Muscle layer of colon (tissue), 2 donors: ENCODE measurements around the gene EPN3.

Experiments
- H3K27ac ChIP-seq: one replicate; pipeline ENCODE4 v1.7.0; 2013; ENCODE audit warnings: low read depth, mild to moderate bottlenecking, low read length, moderate library complexity
- H3K27me3 ChIP-seq, 2 donors: one replicate each; pipeline ENCODE4 v1.7.0; 2013; ENCODE audit warnings: low read length in 2 of 2, mild to moderate bottlenecking in 2 of 2; ENCODE audit not compliant: insufficient read depth in 2 of 2, control insufficient read depth in 1 of 2
- H3K36me3 ChIP-seq: one replicate; pipeline ENCODE4 v1.7.0; 2013; ENCODE audit warnings: mild to moderate bottlenecking, low read length; ENCODE audit not compliant: insufficient read depth
- H3K4me1 ChIP-seq: one replicate; pipeline ENCODE4 v1.7.0; 2013; ENCODE audit warnings: mild to moderate bottlenecking, low read length; ENCODE audit not compliant: insufficient read depth
- H3K4me3 ChIP-seq, 2 donors: one replicate each; pipeline ENCODE4 v1.7.0; 2013; ENCODE audit warnings: low read length in 2 of 2, low read depth in 1 of 2, mild to moderate bottlenecking in 1 of 2, moderate library complexity in 1 of 2
- H3K9ac ChIP-seq: one replicate; pipeline ENCODE4 v1.7.0; 2013; ENCODE audit warnings: low read length
- H3K9me3 ChIP-seq: one replicate; pipeline ENCODE4 v1.7.0; 2013; ENCODE audit warnings: mild to moderate bottlenecking, low read length
- donor health status: abdominal sarcoma.
- donor health status: Adenocarcinoma of cecum.

The EPN3 gene

DNA sequence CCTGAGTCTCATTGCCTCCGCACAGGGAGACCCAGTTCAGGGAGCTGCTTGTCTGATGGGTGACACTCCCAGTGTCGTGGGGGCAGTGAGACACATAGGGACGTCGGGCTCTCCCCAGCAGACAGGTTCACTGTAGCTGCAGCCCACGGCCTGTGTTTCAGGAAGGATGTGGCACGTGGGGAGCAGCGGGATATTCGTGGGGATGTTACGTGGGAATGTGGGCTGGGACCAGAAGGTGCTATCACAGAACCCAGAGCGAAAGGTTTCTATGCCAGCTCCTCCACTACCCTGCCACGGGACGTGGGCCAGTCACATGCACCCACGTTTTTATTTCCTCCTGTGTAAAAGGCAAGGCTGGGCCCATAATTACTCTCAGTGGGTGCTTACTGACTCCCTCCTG lies 44.3 kb downstream of the EPN3 start:
- H3K9ac ChIP-seq: no peak overlapping the region
- H3K4me1 ChIP-seq: no peaks in the 10 kb centered on the region
- H3K27ac ChIP-seq: no peak overlapping the region
- no peak overlapping the region for H3K4me3 ChIP-seq
- H3K27me3 ChIP-seq: no peaks in the 10 kb centered on the region
- no peaks in the 10 kb centered on the region for H3K36me3 ChIP-seq
- no peaks in the 10 kb centered on the region for H3K9me3 ChIP-seq

DNA sequence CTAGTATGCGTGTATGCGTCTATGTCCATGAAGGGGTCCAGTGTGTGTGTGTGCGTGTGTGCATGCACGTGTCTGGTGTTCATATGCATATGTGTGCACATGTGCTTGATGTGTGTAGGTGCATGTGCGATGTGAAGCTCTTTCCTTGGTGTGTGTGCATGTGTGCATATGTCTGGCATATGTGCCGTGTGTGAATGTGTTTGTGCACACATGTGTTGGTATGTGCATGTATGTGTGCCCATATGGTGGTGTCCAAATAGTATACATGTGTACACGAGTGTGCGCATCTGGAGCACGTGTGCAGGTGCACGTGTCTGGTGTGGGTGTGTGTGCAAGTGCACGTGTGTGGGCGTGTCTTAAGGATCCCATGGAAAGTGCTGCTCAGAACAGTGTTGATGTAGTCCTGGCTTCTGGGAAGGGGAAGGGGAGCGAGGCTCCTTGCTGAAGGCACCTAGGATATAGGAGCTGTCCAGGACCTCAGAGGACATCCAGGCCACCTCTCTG lies 45.0 kb downstream of the EPN3 start:
- no peaks in the 10 kb centered on the region for H3K4me1 ChIP-seq
- H3K36me3 ChIP-seq: no peaks in the 10 kb centered on the region
- no peak overlapping the region for H3K9ac ChIP-seq
- no peak overlapping the region for H3K4me3 ChIP-seq
- H3K27me3 ChIP-seq: no peaks in the 10 kb centered on the region
- no peaks in the 10 kb centered on the region for H3K9me3 ChIP-seq
- H3K27ac ChIP-seq: no peak overlapping the region

DNA sequence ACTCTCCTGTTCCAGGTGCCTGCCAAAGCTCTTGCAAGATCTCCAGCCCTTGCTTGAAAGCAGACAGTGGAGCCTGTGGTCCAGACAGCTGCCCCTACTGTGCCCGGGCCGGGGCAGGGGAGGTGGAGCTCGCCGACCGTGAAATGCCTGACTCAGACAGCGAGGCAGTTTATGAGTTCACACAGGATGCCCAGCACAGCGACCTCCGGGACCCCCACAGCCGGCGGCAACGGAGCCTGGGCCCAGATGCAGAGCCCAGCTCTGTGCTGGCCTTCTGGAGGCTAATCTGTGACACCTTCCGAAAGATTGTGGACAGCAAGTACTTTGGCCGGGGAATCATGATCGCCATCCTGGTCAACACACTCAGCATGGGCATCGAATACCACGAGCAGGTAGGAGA lies 45.6 kb downstream of the EPN3 start:
- Histone ChIP-seq H3K9me3 (no peaks in the 10 kb centered on the region), H3K4me3 (no peak overlapping the region), H3K9ac (no peak overlapping the region), H3K4me1 (no peaks in the 10 kb centered on the region), H3K36me3 (no peaks in the 10 kb centered on the region), H3K27ac (no peak overlapping the region), H3K27me3 (no peaks in the 10 kb centered on the region)

DNA sequence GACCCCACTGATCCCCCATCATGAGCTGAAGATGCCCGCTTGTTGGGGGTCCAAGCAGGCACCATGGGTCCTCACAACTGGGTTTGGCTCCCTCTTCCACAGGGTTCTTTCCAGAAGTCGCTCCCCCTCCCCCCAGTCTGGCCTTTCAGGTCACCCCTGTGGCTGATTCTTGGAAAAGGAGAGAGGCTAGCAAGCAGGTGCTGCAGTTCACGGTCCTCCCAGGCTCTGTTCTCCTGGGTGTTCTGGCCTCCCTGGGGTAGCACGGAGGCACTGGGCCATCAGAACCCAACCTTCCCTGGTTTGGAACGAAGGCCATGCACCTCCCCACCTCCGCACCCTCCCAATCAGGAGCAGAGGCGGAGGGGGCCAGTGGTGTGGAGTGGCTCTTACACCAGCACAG lies 46.9 kb downstream of the EPN3 start:
- no peaks in the 10 kb centered on the region for H3K9me3 ChIP-seq
- H3K4me1 ChIP-seq: no peaks in the 10 kb centered on the region
- H3K36me3 ChIP-seq: no peaks in the 10 kb centered on the region
- no peak overlapping the region for H3K4me3 ChIP-seq
- H3K9ac ChIP-seq: no peak overlapping the region
- no peaks in the 10 kb centered on the region for H3K27me3 ChIP-seq
- H3K27ac ChIP-seq: no peak overlapping the region

DNA sequence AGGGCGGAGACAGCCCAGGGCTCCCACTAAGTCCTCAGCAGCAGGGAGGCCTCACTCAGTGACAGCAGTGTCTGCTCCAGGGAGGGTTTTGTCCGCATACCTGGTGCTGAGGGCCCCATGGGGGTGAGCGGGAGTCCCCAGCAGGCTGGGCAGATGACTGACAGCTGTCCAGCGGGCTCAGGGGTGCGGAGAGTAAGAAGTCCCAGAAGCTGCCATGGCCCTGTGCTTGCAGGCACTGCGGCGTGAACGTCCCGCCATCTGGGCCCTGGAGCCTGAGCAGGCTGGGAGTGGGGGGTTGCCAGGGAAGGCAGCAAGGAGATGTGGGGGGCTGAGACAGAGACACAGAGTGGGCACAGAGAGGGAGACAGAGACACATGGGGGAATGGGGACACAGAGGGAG lies 48.1 kb downstream of the EPN3 start:
- no peaks in the 10 kb centered on the region for H3K27me3 ChIP-seq
- no peak overlapping the region for H3K27ac ChIP-seq
- H3K4me1 ChIP-seq: no peaks in the 10 kb centered on the region
- no peaks in the 10 kb centered on the region for H3K36me3 ChIP-seq
- H3K4me3 ChIP-seq: no peak overlapping the region
- H3K9me3 ChIP-seq: no peaks in the 10 kb centered on the region
- no peak overlapping the region for H3K9ac ChIP-seq

DNA sequence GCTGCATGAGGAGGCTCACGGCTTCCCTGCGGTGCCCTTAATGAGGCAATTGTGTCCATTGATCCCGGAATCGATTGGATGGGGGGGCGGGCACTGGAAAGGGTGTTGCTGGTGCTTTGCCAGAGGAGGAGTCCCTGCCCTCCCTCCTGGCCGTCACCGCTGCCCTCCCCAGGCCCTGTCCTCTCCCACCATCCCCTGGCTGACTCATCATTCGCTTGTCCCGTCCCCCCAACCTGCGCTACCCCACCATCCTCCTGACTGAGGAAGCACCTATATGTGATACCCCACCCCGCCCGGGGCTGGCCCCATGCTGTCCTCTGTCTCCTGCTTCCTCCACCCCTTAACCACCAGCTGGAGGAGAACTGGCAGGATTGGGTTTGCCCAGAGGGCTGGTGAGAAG lies 48.8 kb downstream of the EPN3 start:
- Histone ChIP-seq H3K27ac (no peak overlapping the region), H3K4me3 (no peak overlapping the region), H3K9ac (no peak overlapping the region), H3K9me3 (no peaks in the 10 kb centered on the region), H3K27me3 (no peaks in the 10 kb centered on the region), H3K4me1 (no peaks in the 10 kb centered on the region), H3K36me3 (no peaks in the 10 kb centered on the region)

DNA sequence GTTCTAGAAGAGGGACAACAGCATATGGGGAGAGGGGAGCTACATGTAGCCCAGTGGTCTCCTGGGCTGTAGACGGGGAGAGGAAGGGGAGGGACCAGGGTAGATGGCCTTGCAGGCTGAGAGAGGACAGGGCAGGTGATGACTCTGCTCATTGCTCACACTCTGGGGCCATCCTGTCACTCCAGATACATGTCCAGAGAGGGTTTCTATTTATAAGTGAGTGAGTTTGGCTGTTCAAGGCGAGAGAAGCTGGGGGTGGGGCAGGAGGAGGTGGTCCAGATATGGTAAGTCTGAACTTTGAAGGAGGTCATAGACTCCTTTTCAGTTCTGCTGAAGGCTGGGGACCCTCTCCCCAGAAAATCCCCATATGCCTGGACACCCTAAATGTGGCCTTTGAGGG lies 50.2 kb downstream of the EPN3 start:
- Histone ChIP-seq H3K27me3 (no peaks in the 10 kb centered on the region), H3K4me3 (no peak overlapping the region), H3K9me3 (no peaks in the 10 kb centered on the region), H3K9ac (no peak overlapping the region), H3K4me1 (no peaks in the 10 kb centered on the region), H3K36me3 (no peaks in the 10 kb centered on the region), H3K27ac (no peak overlapping the region)

DNA sequence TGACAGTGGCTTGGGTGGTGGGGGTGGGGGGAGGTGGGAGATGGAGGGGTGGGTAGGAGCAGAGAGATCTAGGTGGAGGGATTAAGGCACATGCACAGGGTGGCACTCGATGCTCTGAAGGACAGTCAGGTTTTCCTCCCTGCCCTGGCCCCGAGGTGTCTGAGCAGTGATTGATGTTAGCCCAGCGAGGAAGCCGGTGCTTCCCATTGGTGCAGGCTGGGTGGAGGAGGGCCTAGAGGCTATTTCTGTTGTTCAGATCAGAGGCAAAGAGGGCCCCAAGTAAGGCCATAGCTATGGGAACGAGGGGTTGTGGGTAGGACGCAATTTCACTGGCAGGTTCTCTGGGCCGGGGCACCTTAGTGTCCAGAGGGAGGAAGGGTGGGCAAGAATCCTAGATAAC lies 51.1 kb downstream of the EPN3 start:
- Histone ChIP-seq H3K4me3 (no peak overlapping the region), H3K36me3 (no peaks in the 10 kb centered on the region), H3K9me3 (no peaks in the 10 kb centered on the region), H3K9ac (no peak overlapping the region), H3K4me1 (peaks cover 4% of the 10 kb centered on the region), H3K27me3 (no peaks in the 10 kb centered on the region), H3K27ac (no peak overlapping the region)

DNA sequence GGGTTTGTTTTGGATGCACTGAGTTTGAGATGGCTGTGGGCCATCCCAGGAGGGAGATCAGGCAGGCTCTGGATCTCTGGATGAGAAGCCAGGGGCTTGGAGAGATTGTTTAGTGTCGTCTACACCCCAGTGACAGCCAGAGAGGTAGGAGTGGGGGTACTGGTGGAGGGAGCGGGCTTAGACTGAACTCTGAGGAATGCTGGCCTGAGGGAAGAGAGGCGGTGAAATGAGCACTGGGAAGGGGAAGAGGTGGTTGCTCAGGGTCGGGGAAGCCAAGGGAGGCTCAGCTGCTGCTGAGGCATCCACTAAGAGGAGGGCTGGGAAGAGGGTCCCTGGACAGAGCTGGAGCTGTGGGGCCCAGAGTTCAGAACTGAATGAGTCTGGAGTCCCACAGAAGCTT lies 51.6 kb downstream of the EPN3 start:
- Histone ChIP-seq H3K36me3 (no peaks in the 10 kb centered on the region), H3K4me1 (peaks cover 9% of the 10 kb centered on the region), H3K9ac (no peak overlapping the region), H3K27me3 (no peaks in the 10 kb centered on the region), H3K4me3 (no peak overlapping the region), H3K9me3 (no peaks in the 10 kb centered on the region), H3K27ac (no peak overlapping the region)

DNA sequence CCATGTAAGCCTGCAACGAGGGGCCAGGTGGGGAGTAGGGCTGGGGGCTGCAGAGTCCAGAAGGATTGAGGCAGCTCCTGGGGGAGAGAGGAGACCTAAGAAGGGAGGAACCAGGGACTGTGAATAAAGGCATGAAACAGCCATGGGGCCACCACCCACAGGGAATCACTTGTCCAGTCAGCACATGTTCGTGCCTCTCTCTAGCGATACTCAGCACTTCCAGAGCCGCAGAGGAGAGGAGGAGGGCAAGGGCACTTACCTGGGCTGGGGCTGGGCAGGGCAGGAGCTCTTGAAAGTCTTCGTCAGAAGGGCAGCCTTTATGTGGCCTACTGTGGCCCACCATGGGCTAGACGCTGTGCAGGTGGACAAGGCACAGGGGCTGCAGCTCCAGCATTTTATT lies 52.2 kb downstream of the EPN3 start:
- Histone ChIP-seq H3K36me3 (no peaks in the 10 kb centered on the region), H3K4me1 (peaks cover 15% of the 10 kb centered on the region), H3K27me3 (no peaks in the 10 kb centered on the region), H3K27ac (no peak overlapping the region), H3K9ac (no peak overlapping the region), H3K4me3 (no peak overlapping the region), H3K9me3 (no peaks in the 10 kb centered on the region)

DNA sequence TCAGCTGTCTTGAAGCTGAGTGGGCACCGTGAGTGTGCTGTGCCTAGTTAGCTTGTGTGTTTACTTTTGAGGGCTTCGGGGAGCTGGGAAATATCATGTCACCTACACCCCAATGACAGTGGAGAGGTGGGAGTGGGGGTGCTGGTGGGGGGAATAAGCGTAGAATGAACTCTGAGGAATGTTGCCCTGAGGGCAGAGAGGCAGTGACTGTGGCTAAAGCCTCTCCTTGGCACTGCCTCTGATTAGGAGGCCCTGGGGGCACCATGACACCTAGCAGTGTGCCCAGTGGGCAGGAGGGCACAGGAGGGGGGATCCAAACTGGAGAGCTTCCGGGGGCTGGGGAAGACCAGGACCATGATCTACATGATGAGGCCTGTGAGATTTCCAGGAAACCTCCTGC lies 52.8 kb downstream of the EPN3 start:
- Histone ChIP-seq H3K27me3 (no peaks in the 10 kb centered on the region), H3K9ac (no peak overlapping the region), H3K27ac (no peak overlapping the region), H3K4me3 (no peak overlapping the region), H3K4me1 (peaks cover 15% of the 10 kb centered on the region), H3K36me3 (no peaks in the 10 kb centered on the region), H3K9me3 (no peaks in the 10 kb centered on the region)

DNA sequence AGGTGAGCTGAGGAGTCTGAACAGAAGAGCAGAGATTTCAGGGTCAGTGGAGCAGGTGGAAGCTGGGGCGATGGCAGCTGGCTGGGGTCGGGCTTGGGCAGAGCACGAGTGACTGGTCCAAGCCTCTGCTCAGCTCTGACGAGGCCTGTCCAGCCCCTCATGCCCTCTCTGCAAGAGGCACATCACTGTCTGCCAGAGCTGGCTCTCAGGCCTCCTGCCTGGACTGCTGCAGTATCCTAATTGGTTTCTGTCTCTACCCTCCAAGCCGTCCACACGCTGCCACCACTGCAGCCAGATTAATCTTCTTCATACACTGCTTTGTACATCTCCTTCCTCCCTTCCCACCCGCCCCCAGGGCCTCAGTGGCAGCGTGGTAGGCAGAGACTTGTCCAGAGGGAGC lies 53.4 kb downstream of the EPN3 start:
- no peaks in the 10 kb centered on the region for H3K36me3 ChIP-seq
- no peak overlapping the region for H3K4me3 ChIP-seq
- H3K9me3 ChIP-seq: no peaks in the 10 kb centered on the region
- H3K27me3 ChIP-seq: no peaks in the 10 kb centered on the region
- no peak overlapping the region for H3K9ac ChIP-seq
- peaks cover 15% of the 10 kb centered on the region for H3K4me1 ChIP-seq
- H3K27ac ChIP-seq: no peak overlapping the region
